Chondrocyte (in vitro differentiated cells): ENCODE results near the gene TTC38. TPM values are rescaled to one million over a fixed set of nuclear protein-coding genes. Genes with fewer than 3 reads are reported as not detected.
A peak's percentile ranks its signal among the peaks of the same experiment; 100 is the strongest.

Experiments
- DNase-seq: peaks from one replicate; pipeline ENCODE4 v3.0.0; 2021; ENCODE audit warnings: mixed read lengths, low spot score
- H3K27ac Mint-ChIP-seq: one replicate; pipeline ENCODE4 v1.8.0; 2021; ENCODE audit warnings: mild to moderate bottlenecking, moderate library complexity, mixed read lengths; ENCODE audit not compliant: unreplicated experiment
- H3K27me3 Mint-ChIP-seq: 2 replicates; pipeline ENCODE4 v1.8.0; 2021; ENCODE audit warnings: low read depth, mixed read lengths
- H3K36me3 Mint-ChIP-seq: 2 replicates; pipeline ENCODE4 v1.8.0; 2021; ENCODE audit warnings: low read depth, mixed read lengths
- H3K4me1 Mint-ChIP-seq: 2 replicates; pipeline ENCODE4 v1.8.0; 2021; ENCODE audit warnings: low read depth, mild to moderate bottlenecking, mixed read lengths
- H3K4me3 Mint-ChIP-seq: one replicate; pipeline ENCODE4 v1.8.0; 2021; ENCODE audit warnings: mild to moderate bottlenecking, moderate library complexity, mixed read lengths; ENCODE audit not compliant: unreplicated experiment
- H3K9me3 Mint-ChIP-seq: 2 replicates; pipeline ENCODE4 v1.8.0; 2021; ENCODE audit warnings: low read depth, mixed read lengths
- CTCF ChIP-seq: fragments of 200-600 bp; sonication (generic); IDR thresholded peaks from 2 replicates; pipeline ENCODE4 v1.5.0; 2021; ENCODE audit warnings: antibody characterized with exemption, mild to moderate bottlenecking, moderate library complexity
- total RNA-seq: library from RNA; stranded (reverse); gene quantifications from 3 replicates; pipeline ENCODE4 v1.2.1, GENCODE V29; 2021

TTC38 gene
- total RNA-seq, 1 donor from 2014 or later, result 13.8 TPM

- no peaks in the 10 kb centered on the region for H3K27me3 Mint-ChIP-seq
- TF ChIP-seq CTCF, result no peak
- H3K27ac Mint-ChIP-seq, result no peak overlapping the region
- peak overlapping the region; percentile 71 for H3K4me3 Mint-ChIP-seq
- H3K36me3 Mint-ChIP-seq, result no peaks in the 10 kb centered on the region
- H3K4me1 Mint-ChIP-seq, result peaks cover 16% of the 10 kb centered on the region
- DNase-seq, result no peak
- H3K9me3 Mint-ChIP-seq, result no peaks in the 10 kb centered on the region
Observed at GRCh38 chr22:46250783-46251125, 17.1 kb upstream of the TTC38 start.

GRCh38 chr22:46251266-46251665 is 16.5 kb upstream of the TTC38 start:
- peaks cover 15% of the 10 kb centered on the region for H3K4me1 Mint-ChIP-seq
- TF ChIP-seq CTCF, result no peak
- peaks cover 2% of the 10 kb centered on the region for H3K9me3 Mint-ChIP-seq
- H3K4me3 Mint-ChIP-seq, result peak overlapping the region; percentile 71
- peaks cover under 1% of the 10 kb centered on the region for H3K36me3 Mint-ChIP-seq
- no peak for DNase-seq
- H3K27ac Mint-ChIP-seq, result no peak overlapping the region
- no peaks in the 10 kb centered on the region for H3K27me3 Mint-ChIP-seq

- peaks cover 2% of the 10 kb centered on the region for H3K36me3 Mint-ChIP-seq
- peaks cover 15% of the 10 kb centered on the region for H3K4me1 Mint-ChIP-seq
- no peaks in the 10 kb centered on the region for H3K27me3 Mint-ChIP-seq
- peak overlapping the region; percentile 71 for H3K4me3 Mint-ChIP-seq
- H3K27ac Mint-ChIP-seq, result no peak overlapping the region
- DNase-seq, result no peak
- peaks cover 9% of the 10 kb centered on the region for H3K9me3 Mint-ChIP-seq
- no peak for TF ChIP-seq CTCF
Observed at GRCh38 chr22:46251816-46252380, 15.9 kb upstream of the TTC38 start.

- no peak for DNase-seq
- Mint-ChIP-seq H3K36me3 (peaks cover 10% of the 10 kb centered on the region), H3K9me3 (peaks cover 45% of the 10 kb centered on the region), H3K27ac (no peak overlapping the region), H3K27me3 (peaks cover 4% of the 10 kb centered on the region), H3K4me3 (no peak overlapping the region), H3K4me1 (peaks cover 5% of the 10 kb centered on the region)
- no peak for TF ChIP-seq CTCF
Observed at GRCh38 chr22:46256358-46256958, 11.3 kb upstream of the TTC38 start.

- Mint-ChIP-seq H3K9me3 (peaks cover 52% of the 10 kb centered on the region), H3K4me1 (peaks cover 2% of the 10 kb centered on the region)
Observed at GRCh38 chr22:46259374-46259773, 8.4 kb upstream of the TTC38 start.

More at GRCh38 chr22:46259374-46259773, 8.4 kb upstream of the TTC38 start:
- DNase-seq, result no peak
- Mint-ChIP-seq H3K36me3 (peaks cover 17% of the 10 kb centered on the region), H3K27me3 (peaks cover 11% of the 10 kb centered on the region), H3K27ac (no peak overlapping the region), H3K4me3 (no peak overlapping the region)
- no peak for TF ChIP-seq CTCF
